Measurements from ENCODE around the gene PLEKHG4B.
"Not testable (repeated sequence)": the region's sequence is repeated elsewhere in the genome, so short reads cannot be mapped to it uniquely, and the experiment has no call there.

The PLEKHG4B gene

GRCh38 chr5:155651-156410, 63.9 kb downstream of the PLEKHG4B start:
- no peak for DNase-seq (ENCODE audit: low spot score)

GRCh38 chr5:156411-157072, 64.6 kb downstream of the PLEKHG4B start:
- DNase-seq (ENCODE audit: low spot score) = no peak

- no peak for DNase-seq (ENCODE audit: low spot score)
Observed at GRCh38 chr5:157126-157715, 65.3 kb downstream of the PLEKHG4B start.

GRCh38 chr5:157801-158200, 65.8 kb downstream of the PLEKHG4B start:
- DNase-seq (ENCODE audit: low spot score) = no peak

GRCh38 chr5:158807-159447, 67.0 kb downstream of the PLEKHG4B start:
- no peak for DNase-seq (ENCODE audit: low spot score)

GRCh38 chr5:159448-160172, 67.6 kb downstream of the PLEKHG4B start:
- DNase-seq (ENCODE audit: low spot score) = no peak

- no peak for DNase-seq (ENCODE audit: low spot score)
Observed at GRCh38 chr5:160173-160510, 68.2 kb downstream of the PLEKHG4B start.

GRCh38 chr5:160921-161802, 69.2 kb downstream of the PLEKHG4B start:
- no peak for DNase-seq (ENCODE audit: low spot score)

GRCh38 chr5:161803-162110, 69.8 kb downstream of the PLEKHG4B start:
- DNase-seq (ENCODE audit: low spot score) = no peak

- DNase-seq (ENCODE audit: low spot score) = no peak
Observed at GRCh38 chr5:162190-162564, 70.2 kb downstream of the PLEKHG4B start.

- DNase-seq (ENCODE audit: low spot score) = no peak
Observed at GRCh38 chr5:162565-163337, 70.8 kb downstream of the PLEKHG4B start.

- DNase-seq (ENCODE audit: low spot score) = no peak
Observed at GRCh38 chr5:163338-163620, 71.3 kb downstream of the PLEKHG4B start.

GRCh38 chr5:163841-164240, 71.9 kb downstream of the PLEKHG4B start:
- no peak for DNase-seq (ENCODE audit: low spot score)

- no peak for DNase-seq (ENCODE audit: low spot score)
Observed at GRCh38 chr5:164244-164643, 72.3 kb downstream of the PLEKHG4B start.

- DNase-seq (ENCODE audit: low spot score) = not testable (repeated sequence)
Observed at GRCh38 chr5:164783-165182, 72.8 kb downstream of the PLEKHG4B start.

- no peak for DNase-seq (ENCODE audit: low spot score)
Observed at GRCh38 chr5:166441-167372, 74.7 kb downstream of the PLEKHG4B start.

GRCh38 chr5:167511-167910, 75.5 kb downstream of the PLEKHG4B start:
- DNase-seq (ENCODE audit: low spot score) = no peak

GRCh38 chr5:167982-168660, 76.2 kb downstream of the PLEKHG4B start:
- no peak for DNase-seq (ENCODE audit: low spot score)

GRCh38 chr5:169071-169727, 77.2 kb downstream of the PLEKHG4B start:
- no peak for DNase-seq (ENCODE audit: low spot score)

All from hematopoietic multipotent progenitor cell treated with erythropoietin and hydrocortisone succinate and interleukin-3 and kit ligand, for 15 days (in vitro differentiated cells).